HAP-1 (cell line): ENCODE data around the gene EFNB1.
A peak's percentile ranks its signal among the peaks of the same experiment; 100 is the strongest.
"Not testable (repeated sequence)": the region's sequence is repeated elsewhere in the genome, so short reads cannot be mapped to it uniquely, and the experiment has no call there.

ENCODE experiments used
- DNase-seq, 2 experiments: peaks; one replicate each; pipeline ENCODE4 v3.0.0-alpha.2; 2016 to 2020; ENCODE audit warnings: low spot score in 2 of 2
- H3K27me3 ChIP-seq: fragments of 250-450 bp; sonication (Bioruptor Pico); 2 replicates; pipeline ENCODE4 v1.5.1; 2020; ENCODE audit warnings: low read depth, mild to moderate bottlenecking, moderate library complexity
- H3K36me3 ChIP-seq: fragments of 250-450 bp; sonication (Bioruptor Pico); replicated peaks from 2 replicates; pipeline ENCODE4 v1.5.1; 2020; ENCODE audit warnings: mild to moderate bottlenecking
- H3K4me1 ChIP-seq: fragments of 250-450 bp; sonication (Bioruptor Pico); 2 replicates; pipeline ENCODE4 v1.5.1; 2020; ENCODE audit warnings: mild to moderate bottlenecking
- H3K4me3 ChIP-seq: fragments of 250-450 bp; sonication (Bioruptor Pico); 2 replicates; pipeline ENCODE4 v1.5.1; 2020; ENCODE audit warnings: mild to moderate bottlenecking, moderate library complexity
- H3K9me3 ChIP-seq: fragments of 250-450 bp; sonication (Bioruptor Pico); 2 replicates; pipeline ENCODE4 v1.5.1; 2020; ENCODE audit warnings: mild to moderate bottlenecking, moderate library complexity
- in situ Hi-C: fragments of 300-500 bp; cut with MboI; formaldehyde crosslinking; loops from 3 replicates; pipeline ENCODE4 v1.14.3; 2020; ENCODE audit warnings: low sequenced_read_pairs, inconsistent platforms, mixed read lengths

The EFNB1 gene

GRCh38 chrX:68828740-68829581 is at the start of gene EFNB1:
Gene EFNB1 (plus strand): TSS chrX:68829021. CDS start chrX:68829777, 756 bp downstream.
- H3K4me1 ChIP-seq, result peaks cover 12% of the 10 kb centered on the region
- in situ Hi-C loops, result loop anchor here (5.0 to 10.0 kb wide), 4 partner anchors 306 to 558 kb away; no protein-coding TSS in a partner anchor
- DNase-seq, result peak; percentile 96 to 97
- H3K4me3 ChIP-seq, result peak within 1 kb of the TSS; percentile 99
- H3K36me3 ChIP-seq, result peaks cover 14% of the 10 kb centered on the region
- H3K27me3 ChIP-seq, result no peaks in the 10 kb centered on the region
- H3K9me3 ChIP-seq, result no peaks in the 10 kb centered on the region

- peaks cover 10% of the 10 kb centered on the region; the same call in 1 of the 2 replicates for H3K27me3 ChIP-seq
- DNase-seq, H3K9me3 ChIP-seq, H3K36me3 ChIP-seq, in situ Hi-C loops, H3K4me3 ChIP-seq, H3K4me1 ChIP-seq: not testable (repeated sequence)
Measured at GRCh38 chrX:68781295-68781694, 47.5 kb upstream of the EFNB1 start.

- DNase-seq, result no peak
- Histone ChIP-seq H3K9me3 (no peaks in the 10 kb centered on the region), H3K4me1 (no peaks in the 10 kb centered on the region), H3K27me3 (no peaks in the 10 kb centered on the region), H3K36me3 (no peaks in the 10 kb centered on the region), H3K4me3 (no peak overlapping the region)
- in situ Hi-C loops, result no loop called here
Measured at GRCh38 chrX:68784816-68785215, 44.0 kb upstream of the EFNB1 start.

- H3K27me3 ChIP-seq, in situ Hi-C loops, H3K36me3 ChIP-seq, DNase-seq, H3K4me1 ChIP-seq, H3K4me3 ChIP-seq, H3K9me3 ChIP-seq: not testable (repeated sequence)
Measured at GRCh38 chrX:68786581-68786980, 42.2 kb upstream of the EFNB1 start.

- Histone ChIP-seq H3K36me3 (no peaks in the 10 kb centered on the region), H3K27me3 (no peaks in the 10 kb centered on the region), H3K9me3 (no peaks in the 10 kb centered on the region), H3K4me1 (no peaks in the 10 kb centered on the region), H3K4me3 (no peak overlapping the region)
- in situ Hi-C loops, result no loop called here
- no peak for DNase-seq
Measured at GRCh38 chrX:68789966-68790365, 38.9 kb upstream of the EFNB1 start.

- in situ Hi-C loops, result no loop called here
- Histone ChIP-seq H3K4me3 (no peak overlapping the region), H3K9me3 (no peaks in the 10 kb centered on the region), H3K27me3 (no peaks in the 10 kb centered on the region), H3K4me1 (no peaks in the 10 kb centered on the region), H3K36me3 (no peaks in the 10 kb centered on the region)
- no peak for DNase-seq
Measured at GRCh38 chrX:68792083-68792482, 36.7 kb upstream of the EFNB1 start.

- no peaks in the 10 kb centered on the region for H3K36me3 ChIP-seq
- no peaks in the 10 kb centered on the region for H3K27me3 ChIP-seq
- no peak for DNase-seq
- in situ Hi-C loops, result no loop called here
- no peak overlapping the region for H3K4me3 ChIP-seq
- no peaks in the 10 kb centered on the region for H3K4me1 ChIP-seq
- H3K9me3 ChIP-seq, result no peaks in the 10 kb centered on the region
Measured at GRCh38 chrX:68794461-68794860, 34.4 kb upstream of the EFNB1 start.

- in situ Hi-C loops, result no loop called here
- no peaks in the 10 kb centered on the region for H3K27me3 ChIP-seq
- no peak overlapping the region for H3K4me3 ChIP-seq
- H3K9me3 ChIP-seq, result no peaks in the 10 kb centered on the region
- no peaks in the 10 kb centered on the region for H3K36me3 ChIP-seq
- no peaks in the 10 kb centered on the region for H3K4me1 ChIP-seq
- no peak for DNase-seq
Measured at GRCh38 chrX:68795741-68796140, 33.1 kb upstream of the EFNB1 start.

GRCh38 chrX:68798400-68798799 is 30.4 kb upstream of the EFNB1 start:
- H3K9me3 ChIP-seq, H3K4me1 ChIP-seq, H3K36me3 ChIP-seq, DNase-seq, H3K4me3 ChIP-seq, in situ Hi-C loops, H3K27me3 ChIP-seq: not testable (repeated sequence)

- no peaks in the 10 kb centered on the region for H3K36me3 ChIP-seq
- in situ Hi-C loops, result loop anchor here (25.0 kb wide), 1 partner anchor 615 kb away; no protein-coding TSS in a partner anchor
- 0 out of 2 replicates have a peak, but pooled peaks cover under 1% of the 10 kb centered on the region for H3K4me1 ChIP-seq
- no peak overlapping the region for H3K4me3 ChIP-seq
- H3K9me3 ChIP-seq, result no peaks in the 10 kb centered on the region
- no peak for DNase-seq
- H3K27me3 ChIP-seq, result 0 out of 2 replicates have a peak, but pooled peaks cover 2% of the 10 kb centered on the region
Measured at GRCh38 chrX:68801737-68802290, 27.0 kb upstream of the EFNB1 start.

GRCh38 chrX:68807818-68808217 is 21.0 kb upstream of the EFNB1 start:
- Histone ChIP-seq H3K9me3 (no peaks in the 10 kb centered on the region), H3K4me1 (0 out of 2 replicates have a peak, but pooled peaks cover 3% of the 10 kb centered on the region), H3K27me3 (peaks cover 2% of the 10 kb centered on the region; the same call in 1 of the 2 replicates), H3K36me3 (no peaks in the 10 kb centered on the region; the same call in 1 of the 2 replicates), H3K4me3 (no peak overlapping the region)
- in situ Hi-C loops, result loop anchor here (25.0 kb wide), 1 partner anchor 621 kb away; no protein-coding TSS in a partner anchor
- DNase-seq, result peak in 1 of 2 experiments; percentile 39

- peak in 1 of 2 experiments; percentile 48 for DNase-seq
Measured at GRCh38 chrX:68808686-68809357, 20.0 kb upstream of the EFNB1 start.

GRCh38 chrX:68820476-68821110 is 8.2 kb upstream of the EFNB1 start:
- no peaks in the 10 kb centered on the region for H3K36me3 ChIP-seq
- H3K9me3 ChIP-seq, result no peaks in the 10 kb centered on the region
- H3K27me3 ChIP-seq, result no peaks in the 10 kb centered on the region; the same call in 1 of the 2 replicates
- H3K4me3 ChIP-seq, result no peak overlapping the region
- peaks cover 7% of the 10 kb centered on the region for H3K4me1 ChIP-seq
- DNase-seq, result no peak
- in situ Hi-C loops, result loop anchor here (10.0 to 25.0 kb wide), 2 partner anchors 314 to 633 kb away; no protein-coding TSS in a partner anchor

More at GRCh38 chrX:68808686-68809357, 20.0 kb upstream of the EFNB1 start:
- Histone ChIP-seq H3K36me3 (no peaks in the 10 kb centered on the region; the same call in 1 of the 2 replicates), H3K4me3 (no peak overlapping the region), H3K27me3 (peaks cover 2% of the 10 kb centered on the region; the same call in 1 of the 2 replicates), H3K4me1 (0 out of 2 replicates have a peak, but pooled peaks cover 3% of the 10 kb centered on the region), H3K9me3 (no peaks in the 10 kb centered on the region)
- in situ Hi-C loops, result loop anchor here (25.0 kb wide), 1 partner anchor 622 kb away; no protein-coding TSS in a partner anchor
